WTC11 (cell line): Measurements from ENCODE around the gene ZRSR2. TPM values are rescaled to one million over a fixed set of nuclear protein-coding genes. Genes with fewer than 3 reads are reported as not detected.

Experiments used
- ATAC-seq: fragments of 200-7000 bp; cut with Tn5 transposase; 2 replicates; pipeline ENCODE4 v1.10.0; 2021; ENCODE audit warnings: mild to moderate bottlenecking, moderate library complexity
- CTCF ChIA-PET: fragments of 300-600 bp; sonication (Branson Sonifier 250); formaldehyde crosslinking; loops from one replicate; lab custom pipeline; 2021; ENCODE audit warnings: antibody characterized with exemption; lab: Charles Lee
- POLR2A ChIA-PET: fragments of 350-600 bp; sonication (Branson Sonifier 250); formaldehyde crosslinking; loops from one replicate; lab custom pipeline; 2021; ENCODE audit warnings: antibody characterized with exemption; lab: Charles Lee
- DNase-seq: peaks from one replicate; pipeline ENCODE4 v3.0.0; 2021; ENCODE audit warnings: low spot score
- H3K27ac Mint-ChIP-seq: 2 replicates; pipeline ENCODE4 v1.8.0; 2021; ENCODE audit warnings: mixed read lengths
- H3K27me3 Mint-ChIP-seq: 2 replicates; pipeline ENCODE4 v1.8.0; 2021; ENCODE audit warnings: low read depth, mild to moderate bottlenecking, moderate library complexity, mixed read lengths
- H3K36me3 Mint-ChIP-seq: 2 replicates; pipeline ENCODE4 v1.8.0; 2021; ENCODE audit warnings: mixed read lengths
- H3K4me1 Mint-ChIP-seq: 2 replicates; pipeline ENCODE4 v1.8.0; 2022; ENCODE audit warnings: mixed read lengths
- H3K4me3 Mint-ChIP-seq: 2 replicates; pipeline ENCODE4 v1.8.0; 2021; ENCODE audit warnings: mild to moderate bottlenecking, moderate library complexity, mixed read lengths
- H3K9me3 Mint-ChIP-seq: 2 replicates; pipeline ENCODE4 v1.8.0; 2021; ENCODE audit warnings: mixed read lengths
- ATF3 ChIP-seq: sonication (generic); formaldehyde crosslinking; conservative IDR thresholded peaks from 2 replicates; pipeline ENCODE4 v1.8.1; 2022; ENCODE audit warnings: mild to moderate bottlenecking, missing genetic modification reagents
- CREB1 ChIP-seq: sonication (generic); formaldehyde crosslinking; IDR thresholded peaks from 2 replicates; pipeline ENCODE4 v1.8.0; 2023; ENCODE audit warnings: mild to moderate bottlenecking, missing genetic modification reagents
- E2F5 ChIP-seq: sonication (generic); formaldehyde crosslinking; IDR thresholded peaks from 2 replicates; pipeline ENCODE4 v1.8.1; 2022; ENCODE audit warnings: mild to moderate bottlenecking, moderate library complexity, missing genetic modification reagents
- ESRRA ChIP-seq: sonication (generic); formaldehyde crosslinking; IDR thresholded peaks from 2 replicates; pipeline ENCODE4 v1.8.1; 2022; ENCODE audit warnings: mild to moderate bottlenecking, missing genetic modification reagents, borderline replicate concordance
- ETV6 ChIP-seq: sonication (generic); formaldehyde crosslinking; IDR thresholded peaks from 2 replicates; pipeline ENCODE4 v1.8.1; 2022; ENCODE audit warnings: mild to moderate bottlenecking, missing genetic modification reagents
- FOXJ3 ChIP-seq: sonication (generic); formaldehyde crosslinking; IDR thresholded peaks from 2 replicates; pipeline ENCODE4 v1.9.0; 2021; ENCODE audit warnings: missing genetic modification reagents, mild to moderate bottlenecking, borderline replicate concordance
- FOXP1 ChIP-seq: sonication (generic); formaldehyde crosslinking; IDR thresholded peaks from 2 replicates; pipeline ENCODE4 v1.8.0; 2022; ENCODE audit warnings: missing genetic modification reagents, mild to moderate bottlenecking, moderate library complexity, borderline replicate concordance
- NFE2L1 ChIP-seq: sonication (generic); formaldehyde crosslinking; IDR thresholded peaks from 2 replicates; pipeline ENCODE4 v1.8.1; 2023; ENCODE audit warnings: missing genetic modification reagents
- NFYB ChIP-seq: sonication (generic); formaldehyde crosslinking; conservative IDR thresholded peaks from 2 replicates; pipeline ENCODE4 v1.8.0; 2022; ENCODE audit warnings: low read depth, missing genetic modification reagents
- PRDM15 ChIP-seq: sonication (generic); formaldehyde crosslinking; IDR thresholded peaks from 2 replicates; pipeline ENCODE4 v1.8.0; 2022; ENCODE audit warnings: missing genetic modification reagents
- RELA ChIP-seq: sonication (generic); formaldehyde crosslinking; IDR thresholded peaks from 2 replicates; pipeline ENCODE4 v1.8.1; 2022; ENCODE audit warnings: missing genetic modification reagents, mild to moderate bottlenecking, borderline replicate concordance
- USF2 ChIP-seq: sonication (generic); formaldehyde crosslinking; IDR thresholded peaks from 2 replicates; pipeline ENCODE4 v1.8.1; 2023; ENCODE audit warnings: mild to moderate bottlenecking, missing genetic modification reagents, moderate library complexity
- ZNF263 ChIP-seq: sonication (generic); formaldehyde crosslinking; IDR thresholded peaks from 2 replicates; pipeline ENCODE4 v1.8.1; 2022; ENCODE audit warnings: low read depth, mild to moderate bottlenecking, moderate library complexity, missing genetic modification reagents
- ZNF512 ChIP-seq: sonication (generic); formaldehyde crosslinking; IDR thresholded peaks from 2 replicates; pipeline ENCODE4 v1.8.1; 2022; ENCODE audit warnings: missing genetic modification reagents, borderline replicate concordance
- total RNA-seq: library from RNA; stranded (reverse); gene quantifications from 3 replicates; pipeline ENCODE4 v1.2.3, GENCODE V29; 2021

The ZRSR2 gene
- total RNA-seq, 1 experiment from 2014 or later, result 8.6 TPM

- DNase-seq (no peak), ATAC-seq (no peak)
- H3K4me3 Mint-ChIP-seq, result no peak overlapping the region
Observed at GRCh38 chrX:15812192-15812938, 22.1 kb downstream of the ZRSR2 start.

More at GRCh38 chrX:15812192-15812938, 22.1 kb downstream of the ZRSR2 start:
- no peaks in the 10 kb centered on the region for H3K27me3 Mint-ChIP-seq
- CTCF ChIA-PET, result no interaction called here
- POLR2A ChIA-PET, result no interaction called here
- TF ChIP-seq ZNF263 (CRISPR knock-in tag), result no peak
- TF ChIP-seq PRDM15 (CRISPR knock-in tag), result no peak
- TF ChIP-seq FOXP1 (CRISPR knock-in tag), result no peak
- no peak for TF ChIP-seq ETV6 (CRISPR knock-in tag)
- TF ChIP-seq ZNF512 (CRISPR knock-in tag), result no peak
- no peak for TF ChIP-seq CREB1 (CRISPR knock-in tag)
- TF ChIP-seq RELA, result no peak
- TF ChIP-seq FOXJ3 (CRISPR knock-in tag), result no peak
- no peak for TF ChIP-seq ESRRA (CRISPR knock-in tag)
- no peak for TF ChIP-seq USF2 (CRISPR knock-in tag)
- TF ChIP-seq NFYB (CRISPR knock-in tag), result no peak
- TF ChIP-seq NFE2L1 (CRISPR knock-in tag), result no peak
- no peak for TF ChIP-seq E2F5 (CRISPR knock-in tag)
- no peak for TF ChIP-seq ATF3
- peaks cover 37% of the 10 kb centered on the region for H3K36me3 Mint-ChIP-seq
- H3K27ac Mint-ChIP-seq, result no peak overlapping the region
- H3K4me1 Mint-ChIP-seq, result peaks cover 17% of the 10 kb centered on the region
- H3K9me3 Mint-ChIP-seq, result no peaks in the 10 kb centered on the region
